ENCODE measurements around the gene ANKRD6.
A peak's percentile ranks its signal among the peaks of the same experiment; 100 is the strongest.
"Not testable (repeated sequence)": the region's sequence is repeated elsewhere in the genome, so short reads cannot be mapped to it uniquely, and the experiment has no call there.

ANKRD6 gene

GRCh38 chr6:89432875-89433251 lies at the start of gene ANKRD6:
Gene ANKRD6 (plus strand): TSS chr6:89433152. CDS start chr6:89566977, 133,825 bp downstream.
- peak; percentile 58 to 91 for DNase-seq

GRCh38 chr6:89385156-89385667 lies 47.7 kb upstream of the ANKRD6 start:
- no peak for DNase-seq

- no peak for DNase-seq
These were observed 47.1 kb upstream of the ANKRD6 start for GRCh38 chr6:89385846-89386245.

- DNase-seq: no peak
These were observed 45.9 kb upstream of the ANKRD6 start for GRCh38 chr6:89386917-89387491.

GRCh38 chr6:89387516-89388201 lies 45.3 kb upstream of the ANKRD6 start:
- no peak for DNase-seq

- DNase-seq: no peak
These were observed 44.1 kb upstream of the ANKRD6 start for GRCh38 chr6:89388846-89389245.

GRCh38 chr6:89392823-89393222 lies 40.1 kb upstream of the ANKRD6 start:
- DNase-seq: no peak

- no peak for DNase-seq
These were observed 39.3 kb upstream of the ANKRD6 start for GRCh38 chr6:89393659-89394058.

- not testable (repeated sequence) for DNase-seq
These were observed 35.1 kb upstream of the ANKRD6 start for GRCh38 chr6:89397884-89398283.

GRCh38 chr6:89398762-89399525 lies 34.0 kb upstream of the ANKRD6 start:
- no peak for DNase-seq

GRCh38 chr6:89400050-89400449 lies 32.9 kb upstream of the ANKRD6 start:
- no peak for DNase-seq

- DNase-seq: peak in 1 of 2 donors; percentile 31
These were observed 32.0 kb upstream of the ANKRD6 start for GRCh38 chr6:89400912-89401399.

- no peak for DNase-seq
These were observed 30.2 kb upstream of the ANKRD6 start for GRCh38 chr6:89402776-89403175.

GRCh38 chr6:89404512-89404911 lies 28.4 kb upstream of the ANKRD6 start:
- DNase-seq: no peak

GRCh38 chr6:89406141-89406540 lies 26.8 kb upstream of the ANKRD6 start:
- no peak for DNase-seq

- DNase-seq: no peak
These were observed 23.4 kb upstream of the ANKRD6 start for GRCh38 chr6:89409461-89410035.

GRCh38 chr6:89410231-89410761 lies 22.7 kb upstream of the ANKRD6 start:
- DNase-seq: peak in 1 of 2 donors; percentile 13

- peak in 1 of 2 donors; percentile 17 for DNase-seq
These were observed 22.2 kb upstream of the ANKRD6 start for GRCh38 chr6:89410788-89411144.

- peak in 1 of 2 donors; percentile 16 for DNase-seq
These were observed 21.5 kb upstream of the ANKRD6 start for GRCh38 chr6:89411145-89412070.

- DNase-seq: peak; percentile 57 to 62
These were observed 20.6 kb upstream of the ANKRD6 start, which contains the start of gene RRAGD for GRCh38 chr6:89412071-89413005. Gene RRAGD (minus strand): TSS chr6:89412273. CDS start chr6:89411993, 280 bp downstream.

- DNase-seq: no peak
These were observed 19.9 kb upstream of the ANKRD6 start for GRCh38 chr6:89413006-89413400.

Measured in inflammatory macrophage treated with lipopolysaccharide for 1 hour (primary cell).